ENCODE measurements around the gene EAF1.
"Not testable (repeated sequence)": the region's sequence is repeated elsewhere in the genome, so short reads cannot be mapped to it uniquely, and the experiment has no call there.

EAF1 gene

DNA sequence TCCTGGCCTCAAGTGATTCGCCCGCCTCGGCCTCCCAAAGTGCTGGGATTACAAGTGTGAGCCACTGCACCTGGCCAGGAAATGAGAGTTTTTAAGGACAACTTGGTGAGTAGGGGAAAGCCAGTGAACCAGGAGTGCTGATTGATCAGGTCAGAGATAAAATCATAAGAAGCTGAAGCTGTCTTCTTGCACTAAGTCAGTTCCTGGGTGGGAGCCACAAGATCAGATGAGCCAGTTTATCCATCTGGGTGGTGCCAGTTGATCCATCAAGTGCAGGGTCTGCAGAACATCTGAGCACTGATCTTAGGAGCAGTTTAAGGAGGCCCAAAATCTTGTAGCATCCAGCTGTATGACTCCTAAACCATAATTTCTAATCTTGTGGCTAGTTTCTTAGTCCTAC is 39.1 kb upstream of the EAF1 start:
- not testable (repeated sequence) for H3K27ac ChIP-seq (ENCODE audit: low read length); H3K9ac ChIP-seq (ENCODE audit: low read length); H3K9me3 ChIP-seq (ENCODE audit: control insufficient read depth, low read depth, low read length); H3K4me1 ChIP-seq (ENCODE audit: control insufficient read depth, low read depth, low read length); H3K27me3 ChIP-seq (ENCODE audit: control insufficient read depth, insufficient read depth, low read length); H3K4me3 ChIP-seq (ENCODE audit: low read length); H3K36me3 ChIP-seq (ENCODE audit: control insufficient read depth, low read depth, low read length)

DNA sequence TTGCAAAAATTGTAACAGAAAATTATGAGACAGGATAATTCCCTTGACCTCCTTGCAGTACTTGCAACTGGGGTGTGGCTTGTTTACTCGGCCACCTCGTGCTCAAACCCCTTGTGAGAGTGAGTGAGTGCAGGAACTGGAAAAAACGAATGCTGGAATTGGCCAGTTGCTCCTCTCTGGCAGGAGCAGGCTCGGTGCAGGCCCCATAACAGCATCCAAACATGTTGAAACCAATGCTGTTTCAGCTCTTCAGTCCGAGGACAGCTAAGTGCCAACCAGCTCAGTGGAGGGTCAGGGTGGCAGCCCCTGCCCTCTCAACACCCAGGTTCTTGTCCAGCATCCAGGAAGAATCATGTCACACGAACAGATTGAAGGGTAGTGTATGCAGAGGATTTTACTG is 36.9 kb upstream of the EAF1 start:
- no peak overlapping the region for H3K27ac ChIP-seq (ENCODE audit: low read length)
- H3K36me3 ChIP-seq (ENCODE audit: control insufficient read depth, low read depth, low read length) = no peaks in the 10 kb centered on the region
- H3K27me3 ChIP-seq (ENCODE audit: control insufficient read depth, insufficient read depth, low read length) = no peaks in the 10 kb centered on the region
- H3K9ac ChIP-seq (ENCODE audit: low read length) = no peak overlapping the region
- H3K9me3 ChIP-seq (ENCODE audit: control insufficient read depth, low read depth, low read length) = no peaks in the 10 kb centered on the region
- no peak overlapping the region for H3K4me3 ChIP-seq (ENCODE audit: low read length)
- no peaks in the 10 kb centered on the region for H3K4me1 ChIP-seq (ENCODE audit: control insufficient read depth, low read depth, low read length)

DNA sequence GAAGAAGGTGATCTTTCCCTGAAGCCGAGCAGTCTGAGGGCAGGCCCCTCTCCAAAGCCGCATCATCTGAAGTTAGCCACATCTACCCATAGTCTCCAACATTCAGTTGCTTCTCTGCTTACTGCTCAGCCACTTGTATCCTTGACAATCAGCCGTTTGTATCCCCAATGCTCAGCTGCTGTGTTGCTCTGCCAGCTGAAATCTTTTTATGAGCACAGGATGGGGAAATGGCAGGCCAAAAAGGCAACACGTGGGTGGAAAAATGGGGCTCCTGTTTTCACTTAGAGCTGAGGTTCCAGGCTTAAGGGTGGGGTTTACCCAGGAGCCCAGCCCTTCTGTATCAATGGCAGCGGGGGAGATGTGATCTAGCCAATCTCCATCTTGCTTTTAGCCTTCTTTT is 36.4 kb upstream of the EAF1 start:
- H3K4me1 ChIP-seq (ENCODE audit: control insufficient read depth, low read depth, low read length) = no peaks in the 10 kb centered on the region
- H3K9me3 ChIP-seq (ENCODE audit: control insufficient read depth, low read depth, low read length) = no peaks in the 10 kb centered on the region
- H3K4me3 ChIP-seq (ENCODE audit: low read length) = no peak overlapping the region
- no peaks in the 10 kb centered on the region for H3K36me3 ChIP-seq (ENCODE audit: control insufficient read depth, low read depth, low read length)
- H3K27ac ChIP-seq (ENCODE audit: low read length) = no peak overlapping the region
- no peak overlapping the region for H3K9ac ChIP-seq (ENCODE audit: low read length)
- no peaks in the 10 kb centered on the region for H3K27me3 ChIP-seq (ENCODE audit: control insufficient read depth, insufficient read depth, low read length)

DNA sequence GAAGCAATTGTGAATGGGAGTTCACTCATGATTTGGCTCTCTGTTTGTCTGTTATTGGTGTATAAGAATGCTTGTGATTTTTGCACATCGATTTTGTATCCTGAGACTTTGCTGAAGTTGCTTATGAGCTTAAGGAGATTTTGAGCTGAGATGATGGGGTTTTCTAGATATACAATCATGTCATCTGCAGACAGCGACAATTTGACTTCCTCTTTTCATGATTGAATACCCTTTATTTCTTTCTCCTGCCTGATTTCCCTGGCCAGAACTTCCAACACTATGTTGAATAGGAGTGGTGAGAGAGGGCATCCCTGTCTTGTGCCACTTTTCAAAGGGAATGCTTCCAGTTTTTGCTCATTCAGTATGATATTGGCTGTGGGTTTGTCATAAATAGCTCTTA is 34.1 kb upstream of the EAF1 start:
- not testable (repeated sequence) for H3K4me1 ChIP-seq (ENCODE audit: control insufficient read depth, low read depth, low read length); H3K27me3 ChIP-seq (ENCODE audit: control insufficient read depth, insufficient read depth, low read length); H3K9me3 ChIP-seq (ENCODE audit: control insufficient read depth, low read depth, low read length); H3K4me3 ChIP-seq (ENCODE audit: low read length); H3K36me3 ChIP-seq (ENCODE audit: control insufficient read depth, low read depth, low read length); H3K27ac ChIP-seq (ENCODE audit: low read length); H3K9ac ChIP-seq (ENCODE audit: low read length)

DNA sequence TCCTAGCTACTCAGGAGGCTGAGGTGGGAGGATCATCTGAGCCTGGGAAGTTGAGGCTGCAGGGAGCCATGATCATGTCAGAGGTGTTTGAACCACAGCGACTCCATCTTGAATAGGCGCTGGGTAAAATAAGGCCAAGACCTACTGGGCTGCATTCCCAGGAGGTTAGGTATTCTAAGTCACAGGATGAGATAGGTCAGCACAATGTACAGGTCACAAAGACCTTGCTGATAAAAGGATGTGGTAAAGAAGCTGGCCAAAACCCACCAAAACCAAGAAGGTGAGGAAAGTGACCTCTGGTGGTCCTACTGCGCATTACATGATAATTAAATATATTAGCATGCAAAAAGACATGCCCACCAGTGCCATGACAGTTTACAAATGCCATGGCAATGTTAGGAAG is 28.7 kb upstream of the EAF1 start:
- not testable (repeated sequence) for H3K4me1 ChIP-seq (ENCODE audit: control insufficient read depth, low read depth, low read length); H3K9me3 ChIP-seq (ENCODE audit: control insufficient read depth, low read depth, low read length); H3K36me3 ChIP-seq (ENCODE audit: control insufficient read depth, low read depth, low read length); H3K27ac ChIP-seq (ENCODE audit: low read length); H3K4me3 ChIP-seq (ENCODE audit: low read length); H3K27me3 ChIP-seq (ENCODE audit: control insufficient read depth, insufficient read depth, low read length); H3K9ac ChIP-seq (ENCODE audit: low read length)

DNA sequence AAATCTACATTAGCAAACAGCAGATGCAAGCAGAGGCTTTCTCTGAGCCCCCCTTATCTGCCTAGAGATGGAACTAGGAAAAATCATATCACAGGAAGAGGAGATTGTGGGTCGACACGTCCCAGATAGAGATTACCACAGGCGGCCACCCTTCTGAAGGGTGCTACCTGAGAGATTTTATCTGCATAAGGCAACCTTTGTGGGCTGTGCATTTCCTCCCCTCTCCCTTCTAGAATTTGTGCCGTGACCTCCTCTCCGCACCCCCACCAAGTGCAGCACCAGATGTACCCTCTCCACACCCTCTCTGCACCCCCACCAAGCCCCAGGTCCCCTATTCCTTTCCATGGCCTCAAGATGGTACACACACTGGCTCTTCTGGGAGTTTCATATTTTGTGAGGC is 27.4 kb upstream of the EAF1 start:
- Histone ChIP-seq H3K27me3 (ENCODE audit: control insufficient read depth, insufficient read depth, low read length) (no peaks in the 10 kb centered on the region), H3K4me1 (ENCODE audit: control insufficient read depth, low read depth, low read length) (no peaks in the 10 kb centered on the region), H3K9me3 (ENCODE audit: control insufficient read depth, low read depth, low read length) (no peaks in the 10 kb centered on the region), H3K4me3 (ENCODE audit: low read length) (no peak overlapping the region), H3K36me3 (ENCODE audit: control insufficient read depth, low read depth, low read length) (no peaks in the 10 kb centered on the region), H3K27ac (ENCODE audit: low read length) (no peak overlapping the region), H3K9ac (ENCODE audit: low read length) (no peak overlapping the region)

DNA sequence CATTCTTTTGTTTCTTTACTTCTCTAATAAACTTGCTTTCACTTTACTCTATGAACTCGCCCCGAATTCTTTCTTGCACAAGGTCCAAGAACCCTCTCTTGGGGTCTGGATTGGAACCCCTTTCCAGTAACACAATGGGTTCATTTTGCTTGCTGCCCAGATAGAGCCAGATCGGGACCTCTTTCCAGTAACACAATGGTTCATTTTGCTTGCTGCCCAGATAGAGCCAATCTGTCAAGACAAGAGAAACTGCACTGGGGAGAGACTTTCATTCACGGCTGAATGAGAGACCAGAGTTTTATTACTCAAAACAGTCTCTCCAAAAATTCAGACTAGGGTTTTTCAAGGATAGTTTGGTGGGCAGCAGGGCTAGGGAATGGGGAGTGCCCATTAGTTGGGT is 25.5 kb upstream of the EAF1 start:
- Histone ChIP-seq H3K9me3 (ENCODE audit: control insufficient read depth, low read depth, low read length) (no peaks in the 10 kb centered on the region), H3K9ac (ENCODE audit: low read length) (no peak overlapping the region), H3K4me3 (ENCODE audit: low read length) (no peak overlapping the region), H3K36me3 (ENCODE audit: control insufficient read depth, low read depth, low read length) (no peaks in the 10 kb centered on the region), H3K4me1 (ENCODE audit: control insufficient read depth, low read depth, low read length) (no peaks in the 10 kb centered on the region), H3K27me3 (ENCODE audit: control insufficient read depth, insufficient read depth, low read length) (no peaks in the 10 kb centered on the region), H3K27ac (ENCODE audit: low read length) (no peak overlapping the region)

DNA sequence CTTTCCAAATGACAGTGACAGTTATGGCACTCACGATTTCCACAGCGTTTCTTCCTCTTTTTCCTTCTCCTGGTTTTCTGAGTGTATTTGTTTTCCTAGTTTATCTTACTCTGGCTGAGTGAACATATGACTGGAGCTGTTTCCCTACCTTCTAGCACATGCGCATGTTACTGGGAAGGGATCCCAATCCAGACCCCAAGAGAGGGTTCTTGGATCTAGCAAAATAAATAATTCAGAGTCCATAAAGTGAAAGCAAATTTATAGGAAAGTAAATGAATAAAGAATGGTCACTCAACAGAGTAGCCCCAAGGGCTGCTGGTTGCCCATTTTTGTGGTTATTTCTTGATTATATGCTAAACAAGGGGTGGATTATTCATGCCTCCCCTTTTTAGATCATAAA is 23.9 kb upstream of the EAF1 start:
- Histone ChIP-seq H3K9ac (ENCODE audit: low read length) (no peak overlapping the region), H3K27ac (ENCODE audit: low read length) (no peak overlapping the region), H3K36me3 (ENCODE audit: control insufficient read depth, low read depth, low read length) (no peaks in the 10 kb centered on the region), H3K4me3 (ENCODE audit: low read length) (no peak overlapping the region), H3K27me3 (ENCODE audit: control insufficient read depth, insufficient read depth, low read length) (no peaks in the 10 kb centered on the region), H3K9me3 (ENCODE audit: control insufficient read depth, low read depth, low read length) (no peaks in the 10 kb centered on the region), H3K4me1 (ENCODE audit: control insufficient read depth, low read depth, low read length) (no peaks in the 10 kb centered on the region)

DNA sequence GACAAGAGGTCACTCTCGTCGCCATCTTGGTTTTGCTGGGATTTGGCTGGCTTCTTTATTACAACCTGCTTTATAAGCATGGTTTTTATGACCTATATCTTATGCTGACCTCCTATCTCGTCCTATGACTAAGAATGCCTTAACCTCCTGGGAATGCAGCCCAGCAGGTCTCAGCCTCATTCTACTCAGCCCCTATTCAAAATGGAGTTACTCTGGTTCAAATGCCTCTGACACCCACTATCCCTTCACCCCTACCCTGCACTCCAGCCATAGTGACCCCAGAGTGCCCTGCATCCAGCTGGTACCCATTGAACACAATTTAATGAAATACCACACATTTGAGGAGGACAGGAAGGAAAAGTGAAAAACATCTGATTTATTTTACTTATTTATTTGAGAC is 23.4 kb upstream of the EAF1 start:
- Histone ChIP-seq H3K36me3 (ENCODE audit: control insufficient read depth, low read depth, low read length) (no peaks in the 10 kb centered on the region), H3K27ac (ENCODE audit: low read length) (no peak overlapping the region), H3K4me3 (ENCODE audit: low read length) (no peak overlapping the region), H3K9me3 (ENCODE audit: control insufficient read depth, low read depth, low read length) (no peaks in the 10 kb centered on the region), H3K4me1 (ENCODE audit: control insufficient read depth, low read depth, low read length) (no peaks in the 10 kb centered on the region), H3K27me3 (ENCODE audit: control insufficient read depth, insufficient read depth, low read length) (no peaks in the 10 kb centered on the region), H3K9ac (ENCODE audit: low read length) (no peak overlapping the region)

DNA sequence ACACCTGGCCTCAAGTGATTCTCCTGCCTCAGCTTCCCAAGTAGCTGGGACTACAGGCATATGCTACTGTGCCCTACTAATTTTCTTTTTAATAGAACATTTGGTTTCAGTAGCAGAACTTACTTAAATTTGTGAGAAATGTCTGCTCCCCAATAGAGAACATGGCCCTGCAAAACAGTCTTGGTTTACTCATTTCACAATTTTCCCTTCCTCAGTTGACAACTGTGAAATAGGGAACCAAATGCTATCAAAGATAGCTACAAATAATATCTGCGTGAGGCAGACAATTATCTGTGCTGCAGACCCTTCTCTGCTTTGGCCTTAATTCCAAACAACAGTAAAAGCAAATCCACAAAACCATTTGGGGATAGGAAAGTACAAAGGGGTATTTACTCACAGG is 22.6 kb upstream of the EAF1 start:
- Histone ChIP-seq H3K4me1 (ENCODE audit: control insufficient read depth, low read depth, low read length) (no peaks in the 10 kb centered on the region), H3K9me3 (ENCODE audit: control insufficient read depth, low read depth, low read length) (no peaks in the 10 kb centered on the region), H3K4me3 (ENCODE audit: low read length) (no peak overlapping the region), H3K36me3 (ENCODE audit: control insufficient read depth, low read depth, low read length) (no peaks in the 10 kb centered on the region), H3K9ac (ENCODE audit: low read length) (no peak overlapping the region), H3K27ac (ENCODE audit: low read length) (no peak overlapping the region), H3K27me3 (ENCODE audit: control insufficient read depth, insufficient read depth, low read length) (no peaks in the 10 kb centered on the region)

DNA sequence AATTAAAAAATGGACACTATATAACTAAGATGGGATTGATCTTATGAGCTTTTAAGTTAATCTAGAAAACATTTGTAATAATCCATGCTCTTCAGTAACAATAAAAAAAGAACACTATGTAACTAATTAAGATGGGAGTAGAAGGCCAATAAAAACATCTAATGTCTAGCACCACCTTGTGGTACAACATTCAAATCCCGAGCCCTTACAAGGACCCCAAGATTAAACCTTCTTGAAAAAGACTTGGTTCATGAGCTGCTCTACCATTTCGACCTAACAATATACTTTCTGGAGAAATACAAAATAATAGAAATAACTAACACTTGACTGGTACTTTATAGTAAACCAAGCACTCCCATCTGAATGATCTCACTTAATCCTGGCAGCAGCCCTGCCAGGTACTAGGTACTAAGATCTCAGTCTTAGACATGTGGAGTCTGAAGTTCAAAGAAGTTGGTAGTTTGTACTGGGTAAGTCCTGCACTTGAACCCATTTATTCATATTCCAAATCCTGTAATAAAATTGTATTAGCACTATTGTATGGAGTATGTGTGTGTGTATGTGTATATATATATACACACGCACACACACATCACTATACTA is 21.8 kb upstream of the EAF1 start:
- H3K27ac ChIP-seq (ENCODE audit: low read length) = no peak overlapping the region
- no peaks in the 10 kb centered on the region for H3K4me1 ChIP-seq (ENCODE audit: control insufficient read depth, low read depth, low read length)
- no peaks in the 10 kb centered on the region for H3K9me3 ChIP-seq (ENCODE audit: control insufficient read depth, low read depth, low read length)
- H3K9ac ChIP-seq (ENCODE audit: low read length) = no peak overlapping the region
- H3K27me3 ChIP-seq (ENCODE audit: control insufficient read depth, insufficient read depth, low read length) = no peaks in the 10 kb centered on the region
- H3K4me3 ChIP-seq (ENCODE audit: low read length) = no peak overlapping the region
- H3K36me3 ChIP-seq (ENCODE audit: control insufficient read depth, low read depth, low read length) = no peaks in the 10 kb centered on the region

DNA sequence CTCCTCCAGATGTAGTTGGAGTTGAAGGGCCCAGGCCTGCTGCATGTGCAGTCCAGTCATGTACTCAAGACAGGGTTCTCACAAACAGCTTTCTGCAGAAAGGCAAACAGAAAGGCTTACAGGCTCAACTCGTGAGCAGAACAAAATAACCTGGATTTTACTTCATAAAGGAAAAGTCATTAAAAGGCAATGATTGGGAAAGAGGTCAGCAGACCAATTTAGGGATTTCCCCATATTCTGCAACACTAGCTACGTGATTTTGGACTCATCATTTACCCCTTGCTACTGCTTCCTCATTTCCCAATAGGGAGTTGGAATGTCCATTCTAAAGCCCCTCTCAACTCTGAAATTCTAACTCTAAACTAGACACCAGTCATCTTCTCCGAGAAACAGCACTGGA is 18.2 kb upstream of the EAF1 start:
- Histone ChIP-seq H3K4me1 (ENCODE audit: control insufficient read depth, low read depth, low read length) (no peaks in the 10 kb centered on the region), H3K9me3 (ENCODE audit: control insufficient read depth, low read depth, low read length) (no peaks in the 10 kb centered on the region), H3K9ac (ENCODE audit: low read length) (no peak overlapping the region), H3K27me3 (ENCODE audit: control insufficient read depth, insufficient read depth, low read length) (no peaks in the 10 kb centered on the region), H3K4me3 (ENCODE audit: low read length) (no peak overlapping the region), H3K36me3 (ENCODE audit: control insufficient read depth, low read depth, low read length) (peaks cover 21% of the 10 kb centered on the region), H3K27ac (ENCODE audit: low read length) (no peak overlapping the region)

Measured in iPS-18a (cell line).